HT1080 (cell line): ENCODE measurements around the gene CTDSPL. TPM values are rescaled to one million over a fixed set of nuclear protein-coding genes. Genes with fewer than 3 reads are reported as not detected.
"Not testable (repeated sequence)": the region's sequence is repeated elsewhere in the genome, so short reads cannot be mapped to it uniquely, and the experiment has no call there.

ENCODE experiments used
- DNase-seq: peaks from one replicate; pipeline ENCODE4 v3.0.0-alpha.2; 2015; ENCODE audit warnings: low read depth
- total RNA-seq: library from RNA; depleted of rRNA; stranded (reverse); fragments of >200 nt; shearing (Covaris generic); gene quantifications from 2 replicates; pipeline ENCODE4 v1.2.3, GENCODE V29; 2014

The CTDSPL gene
- total RNA-seq, 1 experiment from 2014 or later = 23.5 TPM

DNA sequence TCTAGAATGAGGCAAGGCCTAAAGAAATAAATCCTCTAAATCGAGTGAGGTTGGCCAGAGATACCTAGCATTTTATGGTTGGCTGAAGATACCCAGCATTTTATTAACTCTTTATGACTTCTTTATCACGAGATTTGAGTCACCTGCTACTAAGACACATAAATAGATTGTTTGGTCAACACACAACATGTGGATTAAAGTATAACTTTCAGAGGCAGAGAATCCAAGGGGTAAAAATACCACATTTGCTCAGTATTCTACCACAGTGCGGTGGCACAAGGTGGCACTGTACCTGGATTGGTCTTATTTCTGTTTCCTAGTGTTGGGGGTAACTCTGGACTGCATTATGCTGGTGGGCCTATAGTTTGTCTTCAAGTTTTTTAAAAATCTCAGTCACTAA, 102.0 kb downstream of the CTDSPL start:
- no peak for DNase-seq

- DNase-seq = no peak
Observed at GRCh38 chr3:37964146-37964545, 102.5 kb downstream of the CTDSPL start.

DNA sequence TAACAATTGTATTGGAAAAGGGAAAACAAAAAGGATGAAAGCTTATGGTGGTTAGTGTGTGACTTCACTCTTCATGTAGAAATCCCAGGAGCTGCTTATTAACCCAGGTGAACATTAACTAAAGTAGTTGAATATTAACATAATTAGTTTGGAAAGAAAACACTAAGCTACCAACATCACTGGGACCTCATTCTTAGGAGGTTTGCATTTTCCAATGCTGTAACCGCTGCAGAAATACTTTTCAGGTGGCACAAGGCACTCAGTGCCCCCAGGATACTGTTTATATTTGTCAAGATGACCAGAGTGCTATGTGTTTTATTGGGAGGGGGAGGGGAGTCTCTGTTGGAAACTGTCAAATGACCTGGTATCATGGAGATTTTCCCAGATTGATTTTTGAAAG, 103.0 kb downstream of the CTDSPL start:
- DNase-seq = no peak

- DNase-seq = peak; percentile 66
Observed at GRCh38 chr3:37967260-37967881, 105.7 kb downstream of the CTDSPL start.

GRCh38 chr3:37968199-37968598, 106.5 kb downstream of the CTDSPL start:
- no peak for DNase-seq

- DNase-seq = no peak
Observed at GRCh38 chr3:37968813-37969595, 107.3 kb downstream of the CTDSPL start.

DNA sequence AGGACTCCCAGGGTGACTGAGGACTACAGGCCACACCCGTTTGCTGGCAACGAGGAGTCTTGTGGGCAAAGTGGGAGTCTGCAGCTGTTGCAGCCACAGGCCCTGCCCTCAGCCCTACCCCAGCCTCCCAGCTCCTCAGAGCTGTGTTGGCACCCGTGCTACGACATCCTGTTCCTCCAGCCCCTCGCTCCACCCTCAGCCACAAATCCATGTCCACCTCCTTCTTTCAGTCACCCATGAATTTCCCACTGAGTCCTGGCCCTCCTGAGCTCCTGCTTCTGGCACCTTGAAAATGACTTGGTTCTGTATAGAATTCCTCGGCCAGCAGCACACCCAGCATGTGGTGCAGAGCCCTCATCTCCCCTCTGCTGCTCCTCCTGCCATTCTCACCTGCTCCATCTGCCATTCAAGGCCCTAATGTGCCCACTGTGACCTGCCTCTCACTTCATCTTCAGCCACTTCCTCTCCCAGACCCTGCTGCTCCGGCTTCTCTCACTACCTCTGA, 108.0 kb downstream of the CTDSPL start:
- DNase-seq = no peak

- no peak for DNase-seq
Observed at GRCh38 chr3:37970802-37971201, 109.1 kb downstream of the CTDSPL start.

DNA sequence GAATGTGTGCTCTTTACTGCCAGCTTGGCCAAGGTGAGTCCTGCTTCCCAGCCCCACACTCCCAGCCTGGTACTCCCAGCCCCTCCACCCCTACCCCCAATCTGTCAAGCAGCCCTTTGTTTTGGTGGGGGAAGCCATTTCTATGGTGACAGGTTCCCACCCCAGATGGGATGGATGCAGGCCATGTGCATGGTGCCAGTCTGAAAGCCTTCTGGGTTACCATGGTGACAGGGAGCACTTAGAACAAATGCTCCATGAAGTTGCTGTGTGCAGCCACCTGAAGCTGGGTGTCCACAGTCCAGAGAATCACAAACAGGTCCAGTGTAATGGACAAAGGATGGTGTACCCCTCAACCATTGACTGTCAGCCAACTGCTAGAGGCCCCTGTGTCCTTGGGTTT, 109.8 kb downstream of the CTDSPL start:
- no peak for DNase-seq

- not testable (repeated sequence) for DNase-seq
Observed at GRCh38 chr3:37972056-37972455, 110.4 kb downstream of the CTDSPL start.

GRCh38 chr3:37973246-37974054, 111.8 kb downstream of the CTDSPL start:
- no peak for DNase-seq

DNA sequence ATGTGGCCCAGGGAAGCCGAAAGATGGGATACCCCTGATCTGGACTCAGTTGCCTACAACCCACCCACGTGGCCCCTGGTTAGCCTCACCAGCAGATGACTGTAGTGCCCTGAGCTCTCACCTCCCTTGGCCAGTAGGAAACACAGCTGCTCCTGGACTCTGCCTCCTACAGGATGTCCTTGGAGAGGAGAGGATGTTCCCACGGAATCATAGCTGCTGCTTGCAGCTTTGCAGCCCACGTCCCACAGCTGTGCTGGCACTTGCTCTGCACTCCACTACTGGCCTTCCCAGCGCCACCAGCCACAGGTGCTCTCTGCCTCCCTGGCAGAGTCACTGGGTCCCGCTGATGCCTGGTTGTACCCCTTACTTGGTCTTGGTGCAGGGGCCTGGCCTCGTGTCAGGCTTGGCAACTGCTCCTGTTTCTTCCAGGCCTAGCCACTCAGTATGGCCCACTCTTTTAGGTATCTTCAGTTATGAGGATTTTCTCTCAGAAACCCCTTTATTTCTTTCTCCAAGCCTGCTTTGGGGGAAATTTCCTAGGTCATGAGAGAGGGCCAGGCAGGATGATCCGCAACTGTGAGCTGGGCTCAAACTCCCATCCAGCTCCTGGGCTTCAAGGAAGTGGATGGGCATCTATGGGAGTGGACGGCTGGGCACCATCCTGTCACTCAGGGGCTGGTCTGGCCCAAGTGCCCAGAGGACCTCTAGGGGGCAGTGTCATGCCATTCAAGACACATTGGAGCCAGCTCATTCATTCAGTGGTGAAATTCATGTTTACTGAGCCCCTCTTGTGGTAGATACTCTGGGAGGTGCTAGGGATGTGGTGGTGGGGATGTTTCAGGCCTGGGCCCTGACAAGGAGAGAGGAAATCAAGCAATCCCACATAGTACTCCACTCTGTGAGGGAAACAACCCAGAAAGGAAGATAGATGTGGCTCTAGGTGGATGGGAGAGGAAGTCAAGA, 112.7 kb downstream of the CTDSPL start:
- peak; percentile 64 for DNase-seq

DNA sequence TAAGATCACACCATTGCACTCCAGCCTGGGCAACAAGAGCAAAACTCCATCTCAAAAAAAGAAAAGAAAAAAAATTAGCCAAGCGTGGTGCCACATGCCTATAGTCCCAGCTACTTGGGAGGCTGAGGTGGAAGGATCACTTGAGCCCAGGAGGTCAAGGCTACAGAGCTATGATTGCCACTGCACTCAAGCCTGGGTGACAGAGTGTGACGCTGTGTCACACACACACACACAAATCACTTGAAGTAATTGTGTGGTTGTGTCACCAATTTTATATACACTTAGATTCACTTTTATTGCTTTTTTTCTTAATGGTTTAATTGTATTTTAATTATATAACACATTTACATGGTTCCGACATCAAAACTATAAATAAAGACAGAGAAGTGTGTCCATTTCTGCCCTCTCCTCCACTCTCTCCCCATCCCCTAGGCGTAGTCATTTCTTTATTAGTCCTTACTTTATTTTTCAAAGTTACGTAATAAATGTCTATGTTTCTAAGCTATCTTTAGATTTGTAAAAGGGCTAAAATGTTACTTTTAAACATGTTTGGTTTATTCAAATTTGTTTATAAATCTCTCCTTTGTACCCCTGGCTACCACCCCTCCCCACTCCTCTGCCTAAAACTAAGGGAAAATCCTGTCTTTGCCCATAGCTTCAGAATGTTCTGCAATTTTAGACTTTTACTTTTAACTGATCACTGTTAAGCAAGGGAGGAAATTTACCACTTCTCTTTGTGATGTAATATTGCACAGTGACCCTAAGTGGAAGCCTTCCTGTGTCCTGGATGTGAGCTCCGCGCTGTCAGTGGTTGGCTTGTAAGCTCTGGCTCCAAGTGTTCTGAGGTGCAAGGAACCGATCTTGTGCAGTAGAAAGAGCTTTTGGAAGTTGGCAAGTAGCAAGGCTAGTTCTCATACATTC, 118.1 kb downstream of the CTDSPL start:
- DNase-seq = no peak

DNA sequence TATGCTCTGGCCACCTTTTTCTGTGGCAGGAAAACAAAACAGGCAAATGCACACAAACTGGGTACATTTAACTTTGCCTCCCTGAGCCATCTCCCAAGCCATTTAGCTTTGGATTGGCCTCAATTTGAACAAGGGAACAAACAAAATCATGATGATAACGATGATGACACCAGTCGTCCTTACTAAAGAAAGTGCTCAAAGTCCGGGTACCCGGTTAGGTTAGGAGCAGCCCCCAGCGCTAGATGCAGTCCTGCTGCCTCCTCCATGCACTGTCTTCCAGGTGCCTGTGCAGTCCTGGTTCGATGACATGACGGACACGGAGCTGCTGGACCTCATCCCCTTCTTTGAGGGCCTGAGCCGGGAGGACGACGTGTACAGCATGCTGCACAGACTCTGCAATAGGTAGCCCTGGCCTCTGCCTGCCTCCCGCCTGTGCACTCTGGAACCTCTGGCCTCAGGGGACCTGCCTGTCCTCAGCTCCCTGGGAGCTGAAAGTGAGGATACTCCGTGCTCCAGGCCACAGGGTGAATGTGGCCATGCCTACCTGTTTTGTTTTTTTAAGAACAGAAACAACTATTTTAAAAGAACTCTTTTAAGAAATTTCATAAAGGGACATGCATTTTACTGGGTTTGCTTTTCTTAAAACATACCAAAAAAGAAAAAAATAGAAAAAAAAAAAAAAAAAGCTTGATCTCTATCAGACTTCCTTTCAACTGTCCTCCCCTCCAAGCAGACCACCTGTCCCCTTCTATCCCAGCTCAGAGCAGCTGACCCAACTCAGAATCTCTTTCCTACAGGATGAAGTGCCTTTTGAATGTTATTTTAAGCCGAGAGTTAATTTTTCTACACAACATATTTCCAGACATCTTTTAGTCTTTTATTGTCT, 119.0 kb downstream of the CTDSPL start:
- no peak for DNase-seq

- DNase-seq = no peak
Observed at GRCh38 chr3:37981348-37981664, 119.6 kb downstream of the CTDSPL start.

GRCh38 chr3:37982331-37982730, 120.7 kb downstream of the CTDSPL start:
- no peak for DNase-seq

GRCh38 chr3:37984051-37984450, 122.4 kb downstream of the CTDSPL start:
- DNase-seq = no peak

DNA sequence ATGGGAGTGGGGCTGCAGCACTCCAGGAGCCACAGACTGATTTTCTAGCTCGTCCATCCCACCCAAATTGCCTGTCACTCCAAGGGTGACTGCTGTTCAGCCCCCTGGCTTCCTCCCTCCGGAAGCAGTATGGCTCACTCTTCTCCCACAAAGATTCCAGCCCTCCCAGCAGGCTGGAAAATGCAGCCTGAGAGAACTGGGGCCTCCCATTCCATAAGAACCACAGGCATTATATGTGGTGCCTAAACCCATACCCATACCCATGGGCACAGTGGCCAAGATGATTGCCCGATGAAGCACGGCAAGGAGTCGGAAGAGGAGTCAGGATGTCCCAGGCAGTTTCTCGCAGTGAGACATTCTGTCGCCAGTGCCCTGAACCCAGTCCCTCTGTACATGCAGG, 122.9 kb downstream of the CTDSPL start:
- DNase-seq = no peak
